ENCODE data around the gene PACSIN2.
"Not testable (repeated sequence)": the region's sequence is repeated elsewhere in the genome, so short reads cannot be mapped to it uniquely, and the experiment has no call there.

Gene PACSIN2

DNA sequence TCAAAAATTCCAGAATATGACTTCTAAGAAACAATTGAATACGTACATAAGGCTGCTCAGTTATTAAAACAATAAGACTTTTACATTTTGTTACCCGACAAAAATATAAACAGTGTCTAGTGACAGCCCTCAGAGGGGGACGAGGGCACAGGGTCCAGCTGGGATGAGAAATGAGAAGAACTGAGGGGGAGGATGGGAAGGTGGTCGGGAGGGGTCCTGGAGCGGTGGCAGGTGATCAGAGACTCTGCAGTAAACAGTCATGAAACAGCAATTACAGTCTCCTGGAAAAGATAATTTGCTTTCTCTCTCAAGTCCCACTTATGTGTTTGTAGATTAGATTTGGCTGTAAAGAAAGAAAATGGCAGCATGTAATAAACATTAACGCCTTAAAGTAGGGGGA lies 56.0 kb downstream of the PACSIN2 start:
- no peak for DNase-seq (ENCODE audit: extremely low read depth, low read depth)
- TF ChIP-seq, protein P1, sequence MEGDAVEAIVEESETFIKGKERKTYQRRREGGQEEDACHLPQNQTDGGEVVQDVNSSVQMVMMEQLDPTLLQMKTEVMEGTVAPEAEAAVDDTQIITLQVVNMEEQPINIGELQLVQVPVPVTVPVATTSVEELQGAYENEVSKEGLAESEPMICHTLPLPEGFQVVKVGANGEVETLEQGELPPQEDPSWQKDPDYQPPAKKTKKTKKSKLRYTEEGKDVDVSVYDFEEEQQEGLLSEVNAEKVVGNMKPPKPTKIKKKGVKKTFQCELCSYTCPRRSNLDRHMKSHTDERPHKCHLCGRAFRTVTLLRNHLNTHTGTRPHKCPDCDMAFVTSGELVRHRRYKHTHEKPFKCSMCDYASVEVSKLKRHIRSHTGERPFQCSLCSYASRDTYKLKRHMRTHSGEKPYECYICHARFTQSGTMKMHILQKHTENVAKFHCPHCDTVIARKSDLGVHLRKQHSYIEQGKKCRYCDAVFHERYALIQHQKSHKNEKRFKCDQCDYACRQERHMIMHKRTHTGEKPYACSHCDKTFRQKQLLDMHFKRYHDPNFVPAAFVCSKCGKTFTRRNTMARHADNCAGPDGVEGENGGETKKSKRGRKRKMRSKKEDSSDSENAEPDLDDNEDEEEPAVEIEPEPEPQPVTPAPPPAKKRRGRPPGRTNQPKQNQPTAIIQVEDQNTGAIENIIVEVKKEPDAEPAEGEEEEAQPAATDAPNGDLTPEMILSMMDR (IDR thresholded peaks at IDR 0.05; ENCODE audit: low read depth, low read length), result no peak

DNA sequence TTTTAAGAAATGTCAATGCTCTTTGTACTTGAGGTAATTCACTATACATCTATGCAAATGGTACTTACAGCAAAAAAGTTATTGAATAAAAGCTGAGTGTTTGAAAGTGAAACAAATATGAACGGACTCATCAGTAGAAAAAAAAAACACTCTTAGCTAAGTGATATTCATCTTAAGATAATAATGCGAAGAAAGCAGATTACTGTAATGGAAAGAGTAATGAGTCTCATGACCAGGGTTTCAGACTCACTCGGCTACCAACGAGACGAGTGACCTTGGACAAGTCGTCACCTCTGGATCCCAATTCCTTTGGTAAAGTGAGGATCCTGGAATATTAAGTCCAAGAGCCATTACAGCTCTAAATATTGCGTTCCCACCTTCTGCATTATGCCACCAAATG lies 57.0 kb downstream of the PACSIN2 start:
- TF ChIP-seq, protein P1 (IDR thresholded peaks at IDR 0.05; ENCODE audit: low read depth, low read length), result no peak
- no peak for DNase-seq (ENCODE audit: extremely low read depth, low read depth)

DNA sequence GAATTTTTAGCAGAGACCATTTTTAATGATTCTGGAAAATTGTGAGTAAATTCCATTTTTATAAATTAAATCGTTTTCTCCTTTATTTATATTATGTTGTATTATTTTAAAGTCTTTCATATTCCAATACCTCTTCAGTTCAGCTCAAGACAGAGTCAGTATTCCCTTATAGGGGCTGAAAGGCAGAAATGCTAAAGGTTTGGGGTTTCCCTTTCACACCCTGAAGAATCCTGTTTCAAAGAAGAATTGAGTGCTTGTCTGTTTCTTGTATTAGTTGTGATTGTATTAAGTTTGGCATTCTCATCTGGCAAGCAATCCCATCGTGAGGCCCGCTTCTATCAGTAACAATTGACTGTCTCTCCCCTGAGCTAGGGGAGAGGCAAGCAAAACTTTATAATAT lies 57.4 kb downstream of the PACSIN2 start:
- TF ChIP-seq, protein P1 (IDR thresholded peaks at IDR 0.05; ENCODE audit: low read depth, low read length), result no peak
- DNase-seq (ENCODE audit: extremely low read depth, low read depth), result no peak

DNA sequence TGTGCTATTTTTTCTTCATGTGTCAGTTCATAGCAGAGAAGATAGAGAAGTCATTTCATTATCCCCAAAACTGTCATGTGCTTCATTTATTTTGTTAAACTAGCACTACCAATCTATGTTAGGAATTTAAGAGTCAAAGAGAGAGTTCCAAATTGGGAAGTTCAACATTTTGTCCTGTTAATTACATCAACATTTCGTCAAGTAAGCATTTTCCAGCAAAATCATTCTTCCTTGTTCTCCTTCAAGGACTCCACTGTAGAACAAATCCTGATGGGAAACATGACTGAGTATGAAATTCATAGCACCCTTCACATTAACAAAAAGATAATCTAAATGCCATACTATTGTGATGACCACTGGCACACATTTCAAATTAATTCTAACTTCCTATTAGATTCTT lies 59.1 kb downstream of the PACSIN2 start:
- no peak for DNase-seq (ENCODE audit: extremely low read depth, low read depth)
- TF ChIP-seq, protein P1 (IDR thresholded peaks at IDR 0.05; ENCODE audit: low read depth, low read length), result no peak

DNA sequence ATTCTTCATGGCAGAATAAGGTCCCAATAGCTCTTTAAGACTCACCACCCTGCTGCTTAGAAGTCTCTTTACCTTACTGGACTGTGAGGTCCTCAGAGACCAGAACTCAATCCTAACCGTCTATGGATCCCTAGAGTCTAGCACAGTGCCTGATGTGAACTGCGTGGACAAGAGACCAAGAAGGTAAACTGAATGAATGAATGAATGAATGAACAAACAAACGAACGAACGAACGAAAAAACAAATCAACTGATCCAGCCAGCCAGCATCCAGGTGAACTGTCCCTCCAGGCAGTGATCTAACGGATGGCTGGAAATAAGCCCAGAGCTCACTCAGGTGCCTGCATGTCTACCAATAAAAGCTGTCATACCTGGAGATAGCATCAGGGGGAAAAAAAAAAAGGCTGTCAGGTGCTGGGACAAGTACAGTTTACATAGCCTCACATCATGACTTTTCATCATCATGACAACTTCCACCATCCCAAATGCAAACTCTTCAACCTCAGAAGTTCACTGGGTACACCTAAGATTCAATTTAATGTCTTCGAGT lies 59.8 kb downstream of the PACSIN2 start:
- DNase-seq (ENCODE audit: extremely low read depth, low read depth), result no peak
- TF ChIP-seq, protein P1 (IDR thresholded peaks at IDR 0.05; ENCODE audit: low read depth, low read length), result no peak

DNA sequence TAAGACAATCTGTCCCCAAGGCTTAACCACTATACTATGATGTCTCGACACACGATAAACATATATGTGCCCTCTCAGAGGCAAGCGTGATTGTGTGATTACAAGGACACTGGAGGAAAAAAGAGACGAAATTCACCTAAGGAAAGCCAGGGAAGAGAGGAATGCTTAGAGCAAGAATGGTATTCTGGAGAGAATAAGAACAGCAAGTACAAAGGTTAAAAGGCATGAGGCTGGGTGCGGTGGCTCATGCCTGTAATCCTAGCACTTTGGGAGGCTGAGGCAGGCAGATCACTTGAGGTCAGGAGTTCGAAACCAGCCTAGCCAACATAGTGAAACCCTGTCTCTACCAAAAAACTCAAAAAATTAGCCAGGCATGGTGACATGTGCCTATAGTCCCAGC lies 61.2 kb downstream of the PACSIN2 start:
- not testable (repeated sequence) for DNase-seq (ENCODE audit: extremely low read depth, low read depth)

DNA sequence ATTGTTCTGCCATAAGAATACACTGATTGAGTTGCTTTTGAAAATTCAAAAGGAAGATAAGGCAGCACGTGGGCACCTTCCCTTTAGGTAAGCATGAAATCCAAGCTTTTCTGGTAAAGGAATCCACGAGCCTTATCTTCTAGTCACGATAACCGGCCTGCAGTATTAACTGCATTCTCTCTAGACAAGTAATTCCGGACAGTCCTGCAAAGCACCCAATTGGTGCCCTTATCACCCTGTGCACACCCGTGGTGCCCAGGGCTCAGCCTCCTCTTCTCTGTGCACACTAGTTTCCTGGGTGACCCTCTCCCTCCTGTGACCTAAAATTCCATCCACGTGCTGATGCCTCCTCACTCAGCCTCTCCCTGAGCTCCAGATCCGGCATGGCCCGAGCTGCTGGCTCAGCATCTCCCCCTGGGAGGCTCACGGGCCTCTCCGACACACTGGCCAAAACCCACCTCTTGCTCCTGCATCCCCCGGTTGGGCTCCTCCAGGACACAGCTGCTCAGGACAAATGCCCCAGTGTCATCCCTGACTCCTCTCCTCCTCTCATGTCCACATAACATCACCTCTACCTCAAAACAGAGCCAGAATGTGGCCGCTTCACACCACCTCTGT lies 63.7 kb downstream of the PACSIN2 start:
- no peak for DNase-seq (ENCODE audit: extremely low read depth, low read depth)
- TF ChIP-seq, protein P1 (IDR thresholded peaks at IDR 0.05; ENCODE audit: low read depth, low read length), result no peak

DNA sequence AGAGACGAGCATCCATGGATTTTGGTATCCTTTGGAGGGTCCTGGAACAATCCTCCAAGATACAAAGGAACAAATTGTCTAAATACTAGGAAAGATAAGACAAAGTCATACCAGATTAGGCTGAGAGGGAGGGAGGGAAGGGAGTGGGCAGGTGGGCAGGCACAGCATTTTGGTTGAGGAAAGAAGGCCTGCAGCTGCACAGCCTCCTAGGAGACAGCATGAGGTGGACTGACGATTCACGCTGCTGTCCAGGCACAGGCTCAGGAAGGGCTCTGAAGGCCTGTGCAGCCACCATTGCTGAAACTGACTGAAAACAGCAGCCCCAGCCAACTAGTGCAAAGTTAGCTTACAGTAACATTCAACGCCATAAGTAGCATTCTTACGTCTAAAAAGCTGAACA lies 64.7 kb downstream of the PACSIN2 start:
- TF ChIP-seq, protein P1 (IDR thresholded peaks at IDR 0.05; ENCODE audit: low read depth, low read length), result no peak
- no peak for DNase-seq (ENCODE audit: extremely low read depth, low read depth)
